Body of pancreas (tissue), 4 donors: ENCODE data around the gene MTCH2. TPM values are rescaled to one million over a fixed set of nuclear protein-coding genes. Genes with fewer than 3 reads are reported as not detected.
"Not testable (repeated sequence)": the region's sequence is repeated elsewhere in the genome, so short reads cannot be mapped to it uniquely, and the experiment has no call there.

Source experiments
- ATAC-seq: fragments of 150-250 bp; one replicate; pipeline ENCODE4 v1.9.1; 2016
- DNase-seq, 4 donors: peaks; one replicate each; pipeline ENCODE4 v3.0.0-alpha.2; 2019
- H3K27ac ChIP-seq, 4 donors: fragments of 200-600 bp; sonication (generic); 1 replicate in 3 of 4; 2 replicates in 1 of 4; pipeline versions ENCODE4 v1.5.1 to v1.6.1; 2016 to 2019; ENCODE audit warnings: mild to moderate bottlenecking in 1 of 4, mixed read lengths in 1 of 4, moderate library complexity in 1 of 4
- H3K27me3 ChIP-seq, 2 donors: fragments of 200-600 bp; sonication (generic); one replicate each; pipeline ENCODE4 v1.6.0; 2016; ENCODE audit warnings: mild to moderate bottlenecking in 1 of 2
- H3K36me3 ChIP-seq, 2 donors: fragments of 200-600 bp; sonication (generic); replicated peaks in 1 of 2; 2 replicates each; pipeline ENCODE4 v1.5.1; 2016; ENCODE audit warnings: low read depth in 2 of 2; ENCODE audit not compliant: insufficient read depth in 1 of 2
- H3K4me1 ChIP-seq: fragments of 200-600 bp; sonication (generic); one replicate; pipeline ENCODE4 v1.6.0; 2016
- H3K4me3 ChIP-seq, 2 donors: fragments of 200-600 bp; sonication (generic); 1 replicate in 1 of 2; 2 replicates in 1 of 2; pipeline ENCODE4 v1.5.1; 2016 to 2019
- H3K9me3 ChIP-seq, 3 donors: fragments of 200-600 bp; sonication (generic); 1 replicate in 2 of 3; 2 replicates in 1 of 3; pipeline ENCODE4 v1.5.1; 2016
- CTCF ChIP-seq, 7 experiments: fragments of 450-650 bp in 4 of 7; fragments of 200-600 bp in 3 of 7; sonication (generic) in 3 of 7; IDR thresholded peaks; one replicate each; pipeline ENCODE4 v1.5.1; 2016 to 2019; ENCODE audit warnings: antibody characterized with exemption in 7 of 7
- POLR2A ChIP-seq, 3 donors: fragments of 450-650 bp; IDR thresholded peaks; one replicate each; pipeline ENCODE4 v1.6.1; 2016; ENCODE audit warnings: antibody characterized with exemption in 3 of 3, mild to moderate bottlenecking in 2 of 3
- WGBS, 2 donors: methylation state at CpG; one replicate each; pipeline ENCODE4 v1.1.5; 2017; 5-methylcytosine and 5-hydroxymethylcytosine counted together
- intact Hi-C: fragments of 100-400 bp; cut with DNase I; formaldehyde crosslinking; loops from one replicate; pipeline ENCODE4 v1.15.1; 2023
- total RNA-seq, 2 donors: library from RNA; depleted of rRNA; stranded (reverse); fragments of >200 nt; gene quantifications; one replicate each; pipeline ENCODE4 v1.1.0, GENCODE V29; 2016

MTCH2 gene
- total RNA-seq, 2 donors from 2014 or later, result 15.5 to 21.0 TPM

DNA sequence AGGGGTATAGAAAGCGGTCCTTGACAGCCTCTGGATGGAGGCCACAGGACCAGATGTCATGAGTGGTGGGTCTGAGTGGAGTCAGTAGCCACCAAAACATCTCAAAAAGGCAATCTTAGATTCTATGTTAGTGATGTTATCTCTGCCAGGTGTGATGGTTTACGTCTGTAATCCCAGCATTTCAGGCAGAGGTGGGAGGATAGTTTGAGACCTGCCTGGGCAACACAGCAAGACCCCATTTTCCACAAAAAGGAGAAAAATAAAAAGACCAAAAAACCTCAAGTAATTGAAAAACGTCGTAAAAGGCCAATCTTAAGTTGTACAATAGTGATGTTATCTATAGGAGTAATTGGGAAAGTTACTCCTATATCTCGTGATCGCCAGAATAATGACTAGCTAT, 3.7 kb upstream of the MTCH2 start:
- Histone ChIP-seq H3K4me1 (peaks cover 13% of the 10 kb centered on the region), H3K27me3 (no peaks in the 10 kb centered on the region), H3K9me3 (no peaks in the 10 kb centered on the region), H3K4me3 (no peak overlapping the region), H3K36me3 (no peaks in the 10 kb centered on the region), H3K27ac (no peak overlapping the region)
- intact Hi-C loops, result loop anchor here (10.0 kb wide), 1 partner anchor 69 kb away; the partner anchor contains the start of gene AGBL2
- TF ChIP-seq POLR2A (IDR thresholded peaks at IDR 0.05) (no peak), CTCF (IDR thresholded peaks at IDR 0.05) (no peak)
- WGBS, 2 donors, result 77 to 82% methylated on average over 6 of the region's 6 CpGs
- no peak for ATAC-seq
- DNase-seq, result no peak

- WGBS, 2 donors, result 78 to 80% methylated on average over 6 of the region's 6 CpGs
- ATAC-seq, result no peak
- TF ChIP-seq CTCF (IDR thresholded peaks at IDR 0.05) (no peak), POLR2A (IDR thresholded peaks at IDR 0.05) (no peak)
- intact Hi-C loops, result loop anchor here (10.0 kb wide), 1 partner anchor 69 kb away; the partner anchor contains the start of gene AGBL2
- Histone ChIP-seq H3K9me3 (no peaks in the 10 kb centered on the region), H3K27me3 (no peaks in the 10 kb centered on the region), H3K36me3 (no peaks in the 10 kb centered on the region), H3K27ac (no peak overlapping the region), H3K4me1 (peaks cover 18% of the 10 kb centered on the region), H3K4me3 (no peak overlapping the region)
- DNase-seq, result no peak
Measured at GRCh38 chr11:47645500-47645899, 3.1 kb upstream of the MTCH2 start.

- Histone ChIP-seq H3K9me3 (no peaks in the 10 kb centered on the region), H3K4me3 (peak overlapping the region; percentile 59), H3K27ac (peak overlapping the region; percentile 82 to 91 (median 89)), H3K36me3 (peaks cover 0 to 1% of the 10 kb centered on the region in 2 donors), H3K27me3 (no peaks in the 10 kb centered on the region), H3K4me1 (peaks cover 20% of the 10 kb centered on the region)
- WGBS, 2 donors, result 5 to 6% methylated on average over 13 to 14 of the region's 14 CpGs
- ATAC-seq (no peak), DNase-seq (no peak)
- no peak for TF ChIP-seq CTCF (IDR thresholded peaks at IDR 0.05)
- no peak for TF ChIP-seq POLR2A (IDR thresholded peaks at IDR 0.05)
- intact Hi-C loops, result loop anchor here (10.0 kb wide), 1 partner anchor 73 kb away; the partner anchor contains the start of gene AGBL2
Measured at GRCh38 chr11:47641600-47642098, 710 bp downstream of the MTCH2 start.

GRCh38 chr11:47640506-47640905, 1.9 kb downstream of the MTCH2 start:
- H3K27me3 ChIP-seq, ATAC-seq, H3K27ac ChIP-seq, H3K4me3 ChIP-seq, H3K9me3 ChIP-seq, DNase-seq, H3K36me3 ChIP-seq: not testable (repeated sequence)
- H3K4me1 ChIP-seq, result peaks cover 20% of the 10 kb centered on the region
- 89 to 97% methylated on average over 5 to 6 of the region's 6 CpGs for WGBS, 2 donors
- intact Hi-C loops, result loop anchor here (10.0 kb wide), 1 partner anchor 74 kb away; the partner anchor contains the start of gene AGBL2

- H3K27ac ChIP-seq, DNase-seq, H3K4me3 ChIP-seq, H3K27me3 ChIP-seq, H3K9me3 ChIP-seq, intact Hi-C loops, ATAC-seq, H3K4me1 ChIP-seq: not testable (repeated sequence)
- WGBS, 2 donors, result 96 to 97% methylated on average over 10 to 11 of the region's 11 CpGs
- peaks cover 0 to 13% of the 10 kb centered on the region in 2 donors for H3K36me3 ChIP-seq
Measured at GRCh38 chr11:47636331-47636730, 6.0 kb downstream of the MTCH2 start.

GRCh38 chr11:47631473-47631872, 10.9 kb downstream of the MTCH2 start:
- DNase-seq (no peak), ATAC-seq (no peak)
- H3K27me3 ChIP-seq, result no peaks in the 10 kb centered on the region
- TF ChIP-seq CTCF (IDR thresholded peaks at IDR 0.05), result no peak
- H3K36me3 ChIP-seq, result peaks cover 3 to 25% of the 10 kb centered on the region in 2 donors
- H3K9me3 ChIP-seq, result no peaks in the 10 kb centered on the region
- H3K27ac ChIP-seq, result no peak overlapping the region
- no peaks in the 10 kb centered on the region for H3K4me1 ChIP-seq
- H3K4me3 ChIP-seq, result no peak overlapping the region
- intact Hi-C loops, result no loop called here
- 57 to 71% methylated on average over 5 of the region's 5 CpGs for WGBS, 2 donors
